ENCODE measurements around the gene RNF146. TPM values are rescaled to one million over a fixed set of nuclear protein-coding genes. Genes with fewer than 3 reads are reported as not detected.

RNF146 gene, protein sequence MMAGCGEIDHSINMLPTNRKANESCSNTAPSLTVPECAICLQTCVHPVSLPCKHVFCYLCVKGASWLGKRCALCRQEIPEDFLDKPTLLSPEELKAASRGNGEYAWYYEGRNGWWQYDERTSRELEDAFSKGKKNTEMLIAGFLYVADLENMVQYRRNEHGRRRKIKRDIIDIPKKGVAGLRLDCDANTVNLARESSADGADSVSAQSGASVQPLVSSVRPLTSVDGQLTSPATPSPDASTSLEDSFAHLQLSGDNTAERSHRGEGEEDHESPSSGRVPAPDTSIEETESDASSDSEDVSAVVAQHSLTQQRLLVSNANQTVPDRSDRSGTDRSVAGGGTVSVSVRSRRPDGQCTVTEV
- 25.6 and 43.7 TPM in 2 replicates for total RNA-seq (2014; rRNA removed; shearing (Covaris generic))
- polyA plus RNA-seq (2016; fragmentation: Nextera tagmentation; extraction: Ambion mirVana) = 19.8 and 24.2 TPM in 2 replicates
- long read RNA-seq, partial matches to known transcripts = 0 of 4 reads
- long read RNA-seq, other reads (novel, unspliced or antisense) = 1 of 4 reads

DNA sequence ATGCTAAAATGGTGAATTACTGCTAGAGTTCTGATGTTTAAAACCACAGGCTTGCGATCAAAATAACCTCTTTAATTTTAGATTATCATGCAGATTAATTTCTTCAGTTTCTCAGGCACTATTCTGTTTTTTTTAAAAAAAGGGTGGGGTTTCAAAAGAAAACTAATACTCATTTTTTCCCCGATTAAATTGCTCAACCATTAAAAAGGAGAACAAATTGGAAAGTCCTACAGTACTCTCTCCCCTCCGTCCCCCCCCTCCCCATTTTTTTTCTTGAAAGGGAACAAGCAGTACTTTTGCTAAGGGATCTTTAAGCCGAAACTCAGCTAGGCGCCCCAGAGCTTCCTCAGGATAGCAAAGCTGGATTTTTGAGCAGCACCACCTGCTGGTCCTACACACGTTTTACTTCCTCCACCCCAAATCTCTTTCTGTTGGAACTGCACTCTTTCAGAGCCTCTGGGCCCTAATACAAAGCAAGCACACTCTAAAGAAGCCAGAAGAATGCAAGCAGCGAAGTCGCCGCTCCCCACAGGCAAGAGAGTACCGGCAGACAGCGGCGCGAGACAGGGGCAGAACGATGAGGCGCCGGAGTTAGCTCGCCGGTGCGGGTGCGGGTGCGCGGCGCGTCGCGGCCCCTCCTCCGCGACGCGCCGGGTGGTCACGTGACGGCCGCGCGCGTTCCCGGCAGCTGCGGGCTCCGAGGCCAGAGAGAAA, at the start of gene RNF146:
Gene RNF146, plus strand, starts transcription at position 687 of the 714 bp plus-strand sequence. CDS start 13,475 bp downstream, outside the sequence.
- Histone ChIP-seq H3K27ac (ENCODE audit: low read depth) (peak within 1 kb of the TSS; percentile 95), H2AFZ (peak within 1 kb of the TSS; percentile 26; the same call in 1 of the 2 replicates), H3K27me3 (ENCODE audit: insufficient read depth) (no peaks in the 10 kb centered on the region), H3K4me2 (peak within 1 kb of the TSS; percentile 79), H3K4me1 (ENCODE audit: insufficient read depth) (peaks cover 26% of the 10 kb centered on the region), H3K79me2 (replicated peaks; ENCODE audit: insufficient read depth) (peaks cover 40% of the 10 kb centered on the region), H3F3A (replicated peaks; ENCODE audit: low read depth) (no peaks in the 10 kb centered on the region), H3K4me3 (peak within 1 kb of the TSS; percentile 75), H4K20me1 (replicated peaks; ENCODE audit: insufficient read depth) (peaks cover 6% of the 10 kb centered on the region; the same call in 1 of the 2 replicates), H3K9me2 (ENCODE audit: insufficient read depth) (no peaks in the 10 kb centered on the region), H3K36me3 (ENCODE audit: insufficient read depth) (no peaks in the 10 kb centered on the region)
- peak; percentile 92 for DNase-seq (ENCODE audit: low spot score)
- Mint-ChIP-seq H3K36me3 (ENCODE audit: low read depth) (peaks cover 4% of the 10 kb centered on the region; the same call in 1 of the 3 replicates), H3K27me3 (ENCODE audit: insufficient read depth, low read depth, poor library complexity) (peaks cover 2% of the 10 kb centered on the region), H3K9me3 (no peaks in the 10 kb centered on the region), H3K4me1 (peaks cover 23% of the 10 kb centered on the region; the same call in 2 of the 3 replicates), H3K4me3 (peak within 1 kb of the TSS; percentile 94), H3K27ac (peak within 1 kb of the TSS; percentile 99)
- peak; percentile 80 for ATAC-seq
- TF ChIP-seq ZNF114 (CRISPR knock-in tag; IDR thresholded peaks at IDR 0.05) = 0 out of 2 replicates have a peak, but pooled peaks have one; percentile 6
- TF ChIP-seq, protein P1, sequence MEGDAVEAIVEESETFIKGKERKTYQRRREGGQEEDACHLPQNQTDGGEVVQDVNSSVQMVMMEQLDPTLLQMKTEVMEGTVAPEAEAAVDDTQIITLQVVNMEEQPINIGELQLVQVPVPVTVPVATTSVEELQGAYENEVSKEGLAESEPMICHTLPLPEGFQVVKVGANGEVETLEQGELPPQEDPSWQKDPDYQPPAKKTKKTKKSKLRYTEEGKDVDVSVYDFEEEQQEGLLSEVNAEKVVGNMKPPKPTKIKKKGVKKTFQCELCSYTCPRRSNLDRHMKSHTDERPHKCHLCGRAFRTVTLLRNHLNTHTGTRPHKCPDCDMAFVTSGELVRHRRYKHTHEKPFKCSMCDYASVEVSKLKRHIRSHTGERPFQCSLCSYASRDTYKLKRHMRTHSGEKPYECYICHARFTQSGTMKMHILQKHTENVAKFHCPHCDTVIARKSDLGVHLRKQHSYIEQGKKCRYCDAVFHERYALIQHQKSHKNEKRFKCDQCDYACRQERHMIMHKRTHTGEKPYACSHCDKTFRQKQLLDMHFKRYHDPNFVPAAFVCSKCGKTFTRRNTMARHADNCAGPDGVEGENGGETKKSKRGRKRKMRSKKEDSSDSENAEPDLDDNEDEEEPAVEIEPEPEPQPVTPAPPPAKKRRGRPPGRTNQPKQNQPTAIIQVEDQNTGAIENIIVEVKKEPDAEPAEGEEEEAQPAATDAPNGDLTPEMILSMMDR (conservative IDR thresholded peaks at IDR 0.05; ENCODE audit: low read depth in 2 of 2) = peak; percentile 72
- TF ChIP-seq, protein P2, sequence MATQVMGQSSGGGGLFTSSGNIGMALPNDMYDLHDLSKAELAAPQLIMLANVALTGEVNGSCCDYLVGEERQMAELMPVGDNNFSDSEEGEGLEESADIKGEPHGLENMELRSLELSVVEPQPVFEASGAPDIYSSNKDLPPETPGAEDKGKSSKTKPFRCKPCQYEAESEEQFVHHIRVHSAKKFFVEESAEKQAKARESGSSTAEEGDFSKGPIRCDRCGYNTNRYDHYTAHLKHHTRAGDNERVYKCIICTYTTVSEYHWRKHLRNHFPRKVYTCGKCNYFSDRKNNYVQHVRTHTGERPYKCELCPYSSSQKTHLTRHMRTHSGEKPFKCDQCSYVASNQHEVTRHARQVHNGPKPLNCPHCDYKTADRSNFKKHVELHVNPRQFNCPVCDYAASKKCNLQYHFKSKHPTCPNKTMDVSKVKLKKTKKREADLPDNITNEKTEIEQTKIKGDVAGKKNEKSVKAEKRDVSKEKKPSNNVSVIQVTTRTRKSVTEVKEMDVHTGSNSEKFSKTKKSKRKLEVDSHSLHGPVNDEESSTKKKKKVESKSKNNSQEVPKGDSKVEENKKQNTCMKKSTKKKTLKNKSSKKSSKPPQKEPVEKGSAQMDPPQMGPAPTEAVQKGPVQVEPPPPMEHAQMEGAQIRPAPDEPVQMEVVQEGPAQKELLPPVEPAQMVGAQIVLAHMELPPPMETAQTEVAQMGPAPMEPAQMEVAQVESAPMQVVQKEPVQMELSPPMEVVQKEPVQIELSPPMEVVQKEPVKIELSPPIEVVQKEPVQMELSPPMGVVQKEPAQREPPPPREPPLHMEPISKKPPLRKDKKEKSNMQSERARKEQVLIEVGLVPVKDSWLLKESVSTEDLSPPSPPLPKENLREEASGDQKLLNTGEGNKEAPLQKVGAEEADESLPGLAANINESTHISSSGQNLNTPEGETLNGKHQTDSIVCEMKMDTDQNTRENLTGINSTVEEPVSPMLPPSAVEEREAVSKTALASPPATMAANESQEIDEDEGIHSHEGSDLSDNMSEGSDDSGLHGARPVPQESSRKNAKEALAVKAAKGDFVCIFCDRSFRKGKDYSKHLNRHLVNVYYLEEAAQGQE (IDR thresholded peaks at IDR 0.05; ENCODE audit: unreplicated experiment) = peak; percentile 5
- TF ChIP-seq ZNF331 (CRISPR knock-in tag; IDR thresholded peaks at IDR 0.05; ENCODE audit: low read depth) = no peak
- peak; percentile 80 for TF ChIP-seq POLR2AphosphoS5 (IDR thresholded peaks at IDR 0.05; ENCODE audit: low read depth)
- no peak for TF ChIP-seq EZH2 (IDR thresholded peaks at IDR 0.05; ENCODE audit: low read depth, unreplicated experiment)
- TF ChIP-seq CREB1 (CRISPR knock-in tag; IDR thresholded peaks at IDR 0.05; ENCODE audit: low read depth) = peak; percentile 52; the same call in 1 of the 2 replicates
